HEK293 (cell line): ENCODE measurements around the gene SULT1A3.

Source experiments
- BCL11A ChIP-seq: fragments of 450-650 bp; formaldehyde crosslinking; IDR thresholded peaks from 2 replicates; pipeline ENCODE4 v1.5.1; 2016; ENCODE audit warnings: low read depth, missing biosample characterization, missing genetic modification characterization
- BCL6B ChIP-seq: fragments of 450-650 bp; formaldehyde crosslinking; IDR thresholded peaks from 2 replicates; pipeline ENCODE4 v1.5.1; 2017; ENCODE audit warnings: missing biosample characterization, missing genetic modification characterization
- HOXD13 ChIP-seq: sonication (generic); formaldehyde crosslinking; IDR thresholded peaks from 2 replicates; pipeline ENCODE4 v1.8.0; 2022; ENCODE audit warnings: missing genetic modification reagents, borderline replicate concordance
- KLF8 ChIP-seq: fragments of 450-650 bp; formaldehyde crosslinking; IDR thresholded peaks from 2 replicates; pipeline ENCODE4 v1.5.1; 2016; ENCODE audit warnings: missing biosample characterization, missing genetic modification characterization
- MZF1 ChIP-seq: fragments of 450-650 bp; formaldehyde crosslinking; IDR thresholded peaks from 2 replicates; pipeline ENCODE4 v1.5.1; 2017; ENCODE audit warnings: missing biosample characterization, missing genetic modification characterization, borderline replicate concordance
- OSR2 ChIP-seq: fragments of 450-650 bp; formaldehyde crosslinking; IDR thresholded peaks from 2 replicates; pipeline ENCODE4 v1.5.1; 2016; ENCODE audit warnings: missing biosample characterization, missing genetic modification characterization
- SP3 ChIP-seq: fragments of 450-650 bp; formaldehyde crosslinking; IDR thresholded peaks from 2 replicates; pipeline ENCODE4 v1.5.1; 2016; ENCODE audit warnings: missing biosample characterization, missing genetic modification characterization
- YY1 ChIP-seq: fragments of 450-650 bp; formaldehyde crosslinking; IDR thresholded peaks from 2 replicates; pipeline ENCODE4 v1.5.1; 2018; ENCODE audit warnings: missing biosample characterization, missing genetic modification characterization
- ZBTB20 ChIP-seq: fragments of 450-650 bp; formaldehyde crosslinking; IDR thresholded peaks from 2 replicates; pipeline ENCODE4 v1.5.1; 2016; ENCODE audit warnings: missing biosample characterization, missing genetic modification characterization
- ZBTB48 ChIP-seq: fragments of 450-650 bp; formaldehyde crosslinking; IDR thresholded peaks from 2 replicates; pipeline ENCODE4 v1.5.1; 2016; ENCODE audit warnings: missing biosample characterization, missing genetic modification characterization
- ZBTB6 ChIP-seq: fragments of 450-650 bp; formaldehyde crosslinking; IDR thresholded peaks from 2 replicates; pipeline ENCODE4 v1.5.1; 2017; ENCODE audit warnings: missing biosample characterization, missing genetic modification characterization
- ZNF16 ChIP-seq: fragments of 450-650 bp; formaldehyde crosslinking; IDR thresholded peaks from 2 replicates; pipeline ENCODE4 v1.5.1; 2016; ENCODE audit warnings: low read depth, missing biosample characterization, missing genetic modification characterization
- ZNF174 ChIP-seq: fragments of 450-650 bp; formaldehyde crosslinking; IDR thresholded peaks from 2 replicates; pipeline ENCODE4 v1.5.0; 2017; ENCODE audit warnings: missing biosample characterization, mild to moderate bottlenecking, missing genetic modification characterization
- ZNF19 ChIP-seq: fragments of 450-650 bp; formaldehyde crosslinking; IDR thresholded peaks from 2 replicates; pipeline ENCODE4; 2016; ENCODE audit warnings: missing biosample characterization, missing genetic modification characterization, low read depth
- ZNF302 ChIP-seq: fragments of 450-650 bp; formaldehyde crosslinking; IDR thresholded peaks from 2 replicates; pipeline ENCODE4 v1.5.1; 2016; ENCODE audit warnings: missing biosample characterization, missing genetic modification characterization, low read depth
- ZNF366 ChIP-seq: fragments of 450-650 bp; formaldehyde crosslinking; conservative IDR thresholded peaks from 2 replicates; pipeline ENCODE4 v1.5.1; 2016; ENCODE audit warnings: missing biosample characterization, missing genetic modification characterization
- ZNF501 ChIP-seq: fragments of 450-650 bp; formaldehyde crosslinking; IDR thresholded peaks from 2 replicates; pipeline ENCODE4 v1.5.1; 2016; ENCODE audit warnings: missing biosample characterization, missing genetic modification characterization
- ZNF521 ChIP-seq: fragments of 450-650 bp; formaldehyde crosslinking; IDR thresholded peaks from 2 replicates; pipeline ENCODE4 v1.5.1; 2017; ENCODE audit warnings: missing biosample characterization, mild to moderate bottlenecking, missing genetic modification characterization
- ZNF548 ChIP-seq: fragments of 450-650 bp; formaldehyde crosslinking; IDR thresholded peaks from 2 replicates; pipeline ENCODE4 v1.5.1; 2016; ENCODE audit warnings: missing biosample characterization, missing genetic modification characterization
- ZNF558 ChIP-seq: fragments of 450-650 bp; formaldehyde crosslinking; IDR thresholded peaks from 2 replicates; pipeline ENCODE4 v1.5.1; 2016; ENCODE audit warnings: missing biosample characterization, missing genetic modification characterization
- ZNF571 ChIP-seq: fragments of 450-650 bp; formaldehyde crosslinking; IDR thresholded peaks from 2 replicates; pipeline ENCODE4 v1.5.0; 2017; ENCODE audit warnings: missing biosample characterization, missing genetic modification characterization
- ZNF580 ChIP-seq: fragments of 450-650 bp; formaldehyde crosslinking; IDR thresholded peaks from 2 replicates; pipeline ENCODE4 v1.5.1; 2016; ENCODE audit warnings: missing biosample characterization, missing genetic modification characterization
- ZNF596 ChIP-seq: fragments of 450-650 bp; IDR thresholded peaks from 2 replicates; pipeline ENCODE4 v1.5.0; 2018; ENCODE audit warnings: missing biosample characterization, mild to moderate bottlenecking, missing genetic modification characterization, moderate library complexity
- ZNF600 ChIP-seq: fragments of 450-650 bp; formaldehyde crosslinking; IDR thresholded peaks from 2 replicates; pipeline ENCODE4 v1.5.1; 2016; ENCODE audit warnings: missing biosample characterization, missing genetic modification characterization
- ZNF610 ChIP-seq: fragments of 450-650 bp; formaldehyde crosslinking; IDR thresholded peaks from 2 replicates; pipeline ENCODE4 v1.5.1; 2016; ENCODE audit warnings: missing biosample characterization, missing genetic modification characterization, borderline replicate concordance
- ZNF626 ChIP-seq: fragments of 450-650 bp; sonication (Bioruptor Pico); formaldehyde crosslinking; IDR thresholded peaks from 2 replicates; pipeline ENCODE4 v1.5.1; 2018; ENCODE audit warnings: missing biosample characterization, missing genetic modification characterization, inconsistent platforms
- ZNF747 ChIP-seq: fragments of 450-650 bp; formaldehyde crosslinking; IDR thresholded peaks from 2 replicates; pipeline ENCODE4 v1.5.1; 2016; ENCODE audit warnings: missing biosample characterization, missing genetic modification characterization
- ZNF843 ChIP-seq: fragments of 450-650 bp; formaldehyde crosslinking; IDR thresholded peaks from 2 replicates; pipeline ENCODE4 v1.5.1; 2016; ENCODE audit warnings: missing biosample characterization, missing genetic modification characterization
- TF ChIP-seq, protein P1 (sequence below): fragments of 450-650 bp; formaldehyde crosslinking; IDR thresholded peaks from 2 replicates; pipeline ENCODE4 v1.5.1; 2017; ENCODE audit warnings: missing biosample characterization, missing genetic modification characterization
- TF ChIP-seq, protein P2 (sequence below): fragments of 450-650 bp; formaldehyde crosslinking; IDR thresholded peaks from 2 replicates; pipeline ENCODE4 v1.5.1; 2016; ENCODE audit warnings: missing biosample characterization, missing genetic modification characterization
- TF ChIP-seq, protein P3 (sequence below): fragments of 450-650 bp; formaldehyde crosslinking; IDR thresholded peaks from 2 replicates; pipeline ENCODE4 v1.5.1; 2016; ENCODE audit warnings: missing biosample characterization, missing genetic modification characterization, low read depth

The SULT1A3 gene

GRCh38 chr16:30183233-30184095, 15.6 kb upstream of the SULT1A3 start, which contains the start of gene CORO1A (continued):
- TF ChIP-seq, protein P1, sequence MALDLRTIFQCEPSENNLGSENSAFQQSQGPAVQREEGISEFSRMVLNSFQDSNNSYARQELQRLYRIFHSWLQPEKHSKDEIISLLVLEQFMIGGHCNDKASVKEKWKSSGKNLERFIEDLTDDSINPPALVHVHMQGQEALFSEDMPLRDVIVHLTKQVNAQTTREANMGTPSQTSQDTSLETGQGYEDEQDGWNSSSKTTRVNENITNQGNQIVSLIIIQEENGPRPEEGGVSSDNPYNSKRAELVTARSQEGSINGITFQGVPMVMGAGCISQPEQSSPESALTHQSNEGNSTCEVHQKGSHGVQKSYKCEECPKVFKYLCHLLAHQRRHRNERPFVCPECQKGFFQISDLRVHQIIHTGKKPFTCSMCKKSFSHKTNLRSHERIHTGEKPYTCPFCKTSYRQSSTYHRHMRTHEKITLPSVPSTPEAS (tag by site-specific recombination) = no peak
- TF ChIP-seq ZNF16 (no peak), KLF8 (tag by site-specific recombination) (peak; percentile 70; the same call in 1 of the 2 replicates), OSR2 (0 out of 2 replicates have a peak, but pooled peaks have one; percentile 7), ZNF626 (tag by site-specific recombination) (no peak), ZBTB48 (tag by site-specific recombination) (peak; percentile 86), ZNF571 (tag by site-specific recombination) (no peak), ZNF596 (no peak; the same call in 1 of the 2 replicates), ZNF558 (tag by site-specific recombination) (no peak), BCL6B (no peak), ZNF521 (tag by site-specific recombination) (no peak), SP3 (tag by site-specific recombination) (peak; percentile 90), ZNF843 (tag by site-specific recombination) (no peak), YY1 (no peak), ZNF610 (tag by site-specific recombination) (no peak), ZNF747 (no peak), ZNF548 (tag by site-specific recombination) (no peak), ZBTB6 (tag by site-specific recombination) (no peak), ZNF600 (tag by site-specific recombination) (no peak; the same call in 1 of the 2 replicates), BCL11A (tag by site-specific recombination) (no peak), ZNF19 (tag by site-specific recombination) (no peak), ZBTB20 (tag by site-specific recombination) (peak; percentile 96), ZNF580 (no peak), ZNF174 (tag by site-specific recombination) (no peak), ZNF302 (tag by site-specific recombination) (no peak), MZF1 (no peak), HOXD13 (CRISPR knock-in tag) (no peak), ZNF366 (tag by site-specific recombination) (no peak), ZNF501 (tag by site-specific recombination) (no peak)
- TF ChIP-seq, protein P2, sequence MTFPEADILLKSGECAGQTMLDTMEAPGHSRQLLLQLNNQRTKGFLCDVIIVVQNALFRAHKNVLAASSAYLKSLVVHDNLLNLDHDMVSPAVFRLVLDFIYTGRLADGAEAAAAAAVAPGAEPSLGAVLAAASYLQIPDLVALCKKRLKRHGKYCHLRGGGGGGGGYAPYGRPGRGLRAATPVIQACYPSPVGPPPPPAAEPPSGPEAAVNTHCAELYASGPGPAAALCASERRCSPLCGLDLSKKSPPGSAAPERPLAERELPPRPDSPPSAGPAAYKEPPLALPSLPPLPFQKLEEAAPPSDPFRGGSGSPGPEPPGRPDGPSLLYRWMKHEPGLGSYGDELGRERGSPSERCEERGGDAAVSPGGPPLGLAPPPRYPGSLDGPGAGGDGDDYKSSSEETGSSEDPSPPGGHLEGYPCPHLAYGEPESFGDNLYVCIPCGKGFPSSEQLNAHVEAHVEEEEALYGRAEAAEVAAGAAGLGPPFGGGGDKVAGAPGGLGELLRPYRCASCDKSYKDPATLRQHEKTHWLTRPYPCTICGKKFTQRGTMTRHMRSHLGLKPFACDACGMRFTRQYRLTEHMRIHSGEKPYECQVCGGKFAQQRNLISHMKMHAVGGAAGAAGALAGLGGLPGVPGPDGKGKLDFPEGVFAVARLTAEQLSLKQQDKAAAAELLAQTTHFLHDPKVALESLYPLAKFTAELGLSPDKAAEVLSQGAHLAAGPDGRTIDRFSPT = no peak
- TF ChIP-seq, protein P3, sequence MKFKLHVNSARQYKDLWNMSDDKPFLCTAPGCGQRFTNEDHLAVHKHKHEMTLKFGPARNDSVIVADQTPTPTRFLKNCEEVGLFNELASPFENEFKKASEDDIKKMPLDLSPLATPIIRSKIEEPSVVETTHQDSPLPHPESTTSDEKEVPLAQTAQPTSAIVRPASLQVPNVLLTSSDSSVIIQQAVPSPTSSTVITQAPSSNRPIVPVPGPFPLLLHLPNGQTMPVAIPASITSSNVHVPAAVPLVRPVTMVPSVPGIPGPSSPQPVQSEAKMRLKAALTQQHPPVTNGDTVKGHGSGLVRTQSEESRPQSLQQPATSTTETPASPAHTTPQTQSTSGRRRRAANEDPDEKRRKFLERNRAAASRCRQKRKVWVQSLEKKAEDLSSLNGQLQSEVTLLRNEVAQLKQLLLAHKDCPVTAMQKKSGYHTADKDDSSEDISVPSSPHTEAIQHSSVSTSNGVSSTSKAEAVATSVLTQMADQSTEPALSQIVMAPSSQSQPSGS (tag by site-specific recombination) = no peak
